Uterus (tissue), 2 donors: Measurements from ENCODE around the gene IGSF23.

ENCODE experiments used
- CTCF ChIP-seq, 4 experiments: fragments of 200-600 bp in 2 of 4; fragments of 450-650 bp in 2 of 4; sonication (generic) in 2 of 4; IDR thresholded peaks; one replicate each; pipeline ENCODE4 v1.5.1; 2016 to 2019; ENCODE audit warnings: antibody characterized with exemption in 4 of 4, mild to moderate bottlenecking in 2 of 4, moderate library complexity in 1 of 4
- POLR2A ChIP-seq, 2 donors: fragments of 450-650 bp; IDR thresholded peaks; one replicate each; pipeline ENCODE4 v1.6.1; 2016; ENCODE audit warnings: antibody characterized with exemption in 2 of 2, mild to moderate bottlenecking in 1 of 2, moderate library complexity in 1 of 2

GRCh38 chr19:44653977-44654774 is 40.8 kb downstream of the IGSF23 start:
- TF ChIP-seq CTCF (IDR thresholded peaks at IDR 0.05) (peak in 3 of 4 experiments; percentile 40 to 57 (median 42)), POLR2A (IDR thresholded peaks at IDR 0.05) (no peak)
